Fibroblast of lung (primary cell): ENCODE data around the gene TMEM132D. TPM values are rescaled to one million over a fixed set of nuclear protein-coding genes. Genes with fewer than 3 reads are reported as not detected.

Source experiments
- DNase-seq, 2 donors: peaks; one replicate each; pipeline versions ENCODE4 v3.0.0 to v3.0.0-alpha.2; 2010; ENCODE audit warnings: low read depth in 2 of 2
- H2AFZ ChIP-seq: 2 replicates; pipeline ENCODE4 v1.5.1; 2012; ENCODE audit warnings: low read length, control low read depth, inconsistent platforms
- H3K27ac ChIP-seq: 2 replicates; pipeline ENCODE4 v1.5.1; 2011; ENCODE audit warnings: low read length, control low read depth; ENCODE audit not compliant: insufficient read depth
- H3K27me3 ChIP-seq: 2 replicates; pipeline ENCODE4 v1.5.1; 2011; ENCODE audit warnings: mild to moderate bottlenecking, low read length; ENCODE audit not compliant: control insufficient read depth, insufficient read depth
- H3K36me3 ChIP-seq: 2 replicates; pipeline ENCODE4 v1.5.1; 2011; ENCODE audit warnings: low read length; ENCODE audit not compliant: control insufficient read depth, insufficient read depth
- H3K4me1 ChIP-seq: 2 replicates; pipeline ENCODE4 v1.5.1; 2011; ENCODE audit warnings: low read length; ENCODE audit not compliant: control insufficient read depth, insufficient read depth; ENCODE audit errors: extremely low read depth
- H3K4me2 ChIP-seq: 2 replicates; pipeline ENCODE4 v1.5.1; 2011; ENCODE audit warnings: low read length, control low read depth; ENCODE audit not compliant: insufficient read depth; ENCODE audit errors: extremely low read depth
- H3K4me3 ChIP-seq, 4 experiments: fragments of 200-600 bp in 1 of 4; sonication (generic) in 1 of 4; replicated peaks in 1 of 4; 2 replicates each; pipeline ENCODE4 v1.5.1; 2011 to 2016; ENCODE audit warnings: low read length in 4 of 4, low read depth in 3 of 4, mild to moderate bottlenecking in 3 of 4, control low read depth in 2 of 4, inconsistent platforms in 1 of 4, mixed read lengths in 1 of 4; ENCODE audit not compliant: insufficient read depth in 1 of 4; ENCODE audit errors: control extremely low read depth in 1 of 4
- H3K79me2 ChIP-seq: 2 replicates; pipeline ENCODE4 v1.5.1; 2012; ENCODE audit warnings: mild to moderate bottlenecking, low read length, inconsistent platforms; ENCODE audit not compliant: control insufficient read depth, insufficient read depth
- H3K9ac ChIP-seq: 2 replicates; pipeline ENCODE4 v1.5.1; 2011; ENCODE audit warnings: mild to moderate bottlenecking, low read length, control low read depth; ENCODE audit not compliant: insufficient read depth
- H3K9me3 ChIP-seq: 2 replicates; pipeline ENCODE4 v1.5.1; 2012; ENCODE audit warnings: low read depth, low read length; ENCODE audit not compliant: control insufficient read depth, insufficient read depth
- H4K20me1 ChIP-seq: 2 replicates; pipeline ENCODE4 v1.5.1; 2011; ENCODE audit warnings: low read length; ENCODE audit not compliant: control insufficient read depth, insufficient read depth; ENCODE audit errors: extremely low read depth
- EZH2 ChIP-seq: IDR thresholded peaks from 2 replicates; pipeline ENCODE4 v1.5.1; 2012; ENCODE audit warnings: low read length, control low read depth, mild to moderate bottlenecking; ENCODE audit errors: missing control alignments
- polyA plus RNA-seq, 2 donors: library from polyadenylated mRNA; depleted of rRNA in 1 of 2; stranded (reverse) in 1 of 2; unstranded in 1 of 2; fragments of >200 nt; gene quantifications; 2 replicates each; pipeline ENCODE4 v1.2.1, GENCODE V29; 2011 to 2012; ENCODE audit warnings: missing spikeins in 1 of 2
- total RNA-seq: library from RNA; depleted of rRNA; stranded (reverse); fragments of >200 nt; gene quantifications from 2 replicates; pipeline ENCODE4 v1.2.1, GENCODE V29; 2014
- TF ChIP-seq, protein P1 (sequence below), 2 donors: IDR thresholded peaks in 1 of 2; conservative IDR thresholded peaks in 1 of 2; 1 replicate in 1 of 2; 2 replicates in 1 of 2; pipeline ENCODE4 v1.5.1; 2011 to 2012; ENCODE audit warnings: low read length in 2 of 2, control low read depth in 1 of 2, inconsistent platforms in 1 of 2, low read depth in 1 of 2, mild to moderate bottlenecking in 1 of 2

The TMEM132D gene
- total and polyA plus RNA-seq, 2 donors (not counting 1 experiment from before 2014, with no cell fraction given), result not detected

DNA sequence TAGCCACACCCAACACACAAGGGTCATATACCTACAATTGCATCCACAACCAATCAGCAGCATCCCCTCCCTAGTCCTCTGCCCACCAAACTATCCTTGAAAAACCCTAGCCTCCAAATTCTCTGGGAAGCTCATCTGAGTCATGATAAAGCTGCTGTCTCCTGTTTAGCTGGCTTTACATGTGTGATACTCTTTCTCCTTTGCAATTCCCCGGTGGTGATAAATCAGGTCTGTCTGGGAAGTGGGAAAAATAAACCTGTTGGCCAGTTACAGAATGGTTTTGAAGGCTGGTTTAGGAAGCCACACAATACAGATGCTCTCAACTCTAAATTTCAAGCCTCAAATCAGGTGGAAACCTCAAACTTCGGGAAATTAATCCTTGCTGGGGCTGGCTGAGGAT is 41.9 kb downstream of the TMEM132D start:
- Histone ChIP-seq H3K27ac (no peak overlapping the region), H3K4me1 (no peaks in the 10 kb centered on the region), H3K9ac (no peak overlapping the region), H3K4me2 (no peak overlapping the region), H3K4me3 (no peak overlapping the region), H3K9me3 (no peaks in the 10 kb centered on the region), H3K27me3 (no peaks in the 10 kb centered on the region), H2AFZ (no peak overlapping the region), H4K20me1 (no peaks in the 10 kb centered on the region), H3K36me3 (no peaks in the 10 kb centered on the region), H3K79me2 (no peaks in the 10 kb centered on the region)
- DNase-seq, result no peak
- TF ChIP-seq EZH2, result no peak
- TF ChIP-seq, protein P1, sequence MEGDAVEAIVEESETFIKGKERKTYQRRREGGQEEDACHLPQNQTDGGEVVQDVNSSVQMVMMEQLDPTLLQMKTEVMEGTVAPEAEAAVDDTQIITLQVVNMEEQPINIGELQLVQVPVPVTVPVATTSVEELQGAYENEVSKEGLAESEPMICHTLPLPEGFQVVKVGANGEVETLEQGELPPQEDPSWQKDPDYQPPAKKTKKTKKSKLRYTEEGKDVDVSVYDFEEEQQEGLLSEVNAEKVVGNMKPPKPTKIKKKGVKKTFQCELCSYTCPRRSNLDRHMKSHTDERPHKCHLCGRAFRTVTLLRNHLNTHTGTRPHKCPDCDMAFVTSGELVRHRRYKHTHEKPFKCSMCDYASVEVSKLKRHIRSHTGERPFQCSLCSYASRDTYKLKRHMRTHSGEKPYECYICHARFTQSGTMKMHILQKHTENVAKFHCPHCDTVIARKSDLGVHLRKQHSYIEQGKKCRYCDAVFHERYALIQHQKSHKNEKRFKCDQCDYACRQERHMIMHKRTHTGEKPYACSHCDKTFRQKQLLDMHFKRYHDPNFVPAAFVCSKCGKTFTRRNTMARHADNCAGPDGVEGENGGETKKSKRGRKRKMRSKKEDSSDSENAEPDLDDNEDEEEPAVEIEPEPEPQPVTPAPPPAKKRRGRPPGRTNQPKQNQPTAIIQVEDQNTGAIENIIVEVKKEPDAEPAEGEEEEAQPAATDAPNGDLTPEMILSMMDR (conservative IDR thresholded peaks at IDR 0.05 in 1 of 2, IDR thresholded peaks at IDR 0.05 in 1 of 2; ENCODE audit: low read depth in 1 of 2, low read length in 2 of 2), result no peak

- Histone ChIP-seq H3K27me3 (no peaks in the 10 kb centered on the region), H3K4me3 (no peak overlapping the region), H3K36me3 (no peaks in the 10 kb centered on the region), H3K79me2 (no peaks in the 10 kb centered on the region), H4K20me1 (no peaks in the 10 kb centered on the region), H2AFZ (no peak overlapping the region), H3K9me3 (no peaks in the 10 kb centered on the region), H3K4me2 (no peak overlapping the region), H3K4me1 (no peaks in the 10 kb centered on the region), H3K27ac (no peak overlapping the region), H3K9ac (no peak overlapping the region)
- TF ChIP-seq, protein P1 (conservative IDR thresholded peaks at IDR 0.05 in 1 of 2, IDR thresholded peaks at IDR 0.05 in 1 of 2; ENCODE audit: low read depth in 1 of 2, low read length in 2 of 2), result no peak
- TF ChIP-seq EZH2, result no peak
- DNase-seq, result no peak
Observed at GRCh38 chr12:129854591-129854990, 49.2 kb downstream of the TMEM132D start.

GRCh38 chr12:129851296-129851695 is 52.5 kb downstream of the TMEM132D start:
- DNase-seq, result no peak
- Histone ChIP-seq H3K9ac (no peak overlapping the region), H4K20me1 (no peaks in the 10 kb centered on the region), H3K27me3 (no peaks in the 10 kb centered on the region), H3K4me3 (no peak overlapping the region), H3K9me3 (no peaks in the 10 kb centered on the region), H3K79me2 (no peaks in the 10 kb centered on the region), H3K36me3 (no peaks in the 10 kb centered on the region), H3K4me2 (no peak overlapping the region), H3K4me1 (no peaks in the 10 kb centered on the region), H3K27ac (no peak overlapping the region), H2AFZ (no peak overlapping the region)
- TF ChIP-seq, protein P1 (conservative IDR thresholded peaks at IDR 0.05 in 1 of 2, IDR thresholded peaks at IDR 0.05 in 1 of 2; ENCODE audit: low read depth in 1 of 2, low read length in 2 of 2), result no peak
- TF ChIP-seq EZH2, result no peak
